OCI-LY7 (cell line): Measurements from ENCODE around the gene C3orf33. TPM values are rescaled to one million over a fixed set of nuclear protein-coding genes. Genes with fewer than 3 reads are reported as not detected.

Experiments used
- BruUV-seq: library from RNA; stranded (reverse); fragments of 400-500 nt; replicated peaks from 2 replicates; lab custom pipeline; 2021; lab: Mats Ljungman, UMichigan
- CTCF ChIA-PET: fragments of 300-600 bp; sonication (Branson Sonifier 250); formaldehyde crosslinking; loops from one replicate; lab custom pipeline; 2022; ENCODE audit warnings: antibody characterized with exemption; ENCODE audit not compliant: unreplicated experiment; lab: Charles Lee
- POLR2A ChIA-PET: fragments of 300-600 bp; sonication (Branson Sonifier 250); formaldehyde crosslinking; loops from one replicate; lab custom pipeline; 2022; ENCODE audit warnings: antibody characterized with exemption; lab: Charles Lee
- DNase-seq: peaks from one replicate; pipeline ENCODE4 v3.0.0-alpha.2; 2015; ENCODE audit warnings: low spot score
- H2AFZ ChIP-seq: fragments of 200-600 bp; sonication (generic), shearing (Covaris generic); 2 replicates; pipeline ENCODE4 v1.6.1; 2014; ENCODE audit warnings: mild to moderate bottlenecking, antibody characterized with exemption, low read length, moderate library complexity
- H3K27ac ChIP-seq: fragments of 200-600 bp; sonication (generic); 2 replicates; pipeline ENCODE4 v1.5.1; 2014; ENCODE audit warnings: mixed run types, low read depth, mild to moderate bottlenecking, moderate library complexity, low read length, inconsistent platforms; ENCODE audit not compliant: poor library complexity, severe bottlenecking
- H3K36me3 ChIP-seq: fragments of 200-600 bp; sonication (generic); 2 replicates; pipeline ENCODE4 v1.6.1; 2014; ENCODE audit warnings: mild to moderate bottlenecking, antibody characterized with exemption, low read length, moderate library complexity, mixed read lengths; ENCODE audit not compliant: insufficient read depth
- H3K4me1 ChIP-seq: fragments of 200-600 bp; sonication (generic); 2 replicates; pipeline ENCODE4 v1.5.1; 2014; ENCODE audit warnings: mild to moderate bottlenecking, low read length; ENCODE audit not compliant: insufficient read depth, poor library complexity, severe bottlenecking
- H3K4me2 ChIP-seq: fragments of 200-600 bp; sonication (generic); 2 replicates; pipeline ENCODE4 v1.6.1; 2014; ENCODE audit warnings: mild to moderate bottlenecking, low read length
- H3K4me3 ChIP-seq: fragments of 200-600 bp; sonication (generic); 2 replicates; pipeline ENCODE4 v1.5.1; 2014; ENCODE audit warnings: mild to moderate bottlenecking, low read depth, low read length; ENCODE audit not compliant: poor library complexity, severe bottlenecking
- H3K79me2 ChIP-seq: fragments of 200-600 bp; sonication (generic); 2 replicates; pipeline ENCODE4 v1.6.1; 2016; ENCODE audit warnings: low read depth, mild to moderate bottlenecking, low read length, moderate library complexity, mixed read lengths; ENCODE audit not compliant: insufficient read depth
- H3K9me2 ChIP-seq: fragments of 200-600 bp; sonication (generic); 2 replicates; pipeline ENCODE4 v1.6.1; 2016; ENCODE audit warnings: mild to moderate bottlenecking, low read length, mixed read lengths; ENCODE audit not compliant: insufficient read depth
- H3K9me3 ChIP-seq: fragments of 200-600 bp; sonication (generic); 2 replicates; pipeline ENCODE4 v1.6.1; 2014; ENCODE audit warnings: mild to moderate bottlenecking, mixed run types, low read length, mixed read lengths
- H4K20me1 ChIP-seq: fragments of 200-600 bp; sonication (generic); 2 replicates; pipeline ENCODE4 v1.6.1; 2014; ENCODE audit warnings: mild to moderate bottlenecking, antibody characterized with exemption, low read length, moderate library complexity, mixed read lengths; ENCODE audit not compliant: insufficient read depth
- CTCF ChIP-seq: fragments of 200-600 bp; sonication (generic); conservative IDR thresholded peaks from 2 replicates; pipeline ENCODE4 v1.5.1; 2014; ENCODE audit warnings: mild to moderate bottlenecking, antibody characterized with exemption, low read length, moderate library complexity, mixed read lengths
- EZH2phosphoT487 ChIP-seq: fragments of 200-600 bp; sonication (generic); IDR thresholded peaks from 2 replicates; pipeline ENCODE4 v1.6.1; 2018; ENCODE audit warnings: low read depth, borderline replicate concordance, mild to moderate bottlenecking, mixed run types, antibody characterized with exemption, low read length, moderate library complexity, mixed read lengths
- intact Hi-C: fragments of 100-400 bp; cut with micrococcal nuclease; formaldehyde crosslinking; loops from one replicate; pipeline ENCODE4 v1.10.0; 2022; ENCODE audit not compliant: unreplicated experiment
- total RNA-seq, 2 experiments: library from RNA; depleted of rRNA in 1 of 2; stranded (reverse); fragments of >200 nt in 1 of 2; shearing (Covaris generic) in 1 of 2; gene quantifications; 2 replicates each; pipeline ENCODE4 v1.2.3, GENCODE V29; 2014 to 2022

Gene C3orf33
- total RNA-seq, 2 experiments from 2014 or later: 0.38 to 0.40 TPM

GRCh38 chr3:155763870-155764463 lies 42.1 kb downstream of the C3orf33 start:
- H3K9me3 ChIP-seq: no peaks in the 10 kb centered on the region
- no peak overlapping the region for H3K27ac ChIP-seq
- CTCF ChIA-PET: no interaction called here
- no peak for TF ChIP-seq CTCF
- TF ChIP-seq EZH2phosphoT487: no peak
- BruUV-seq: no TSS peak
- POLR2A ChIA-PET: interaction anchor here (0.9 kb wide), 1 partner anchor 12 kb away, joined by 3 read pairs; no protein-coding TSS in a partner anchor
- H3K4me2 ChIP-seq: no peak overlapping the region
- intact Hi-C loops: no loop called here
- no peaks in the 10 kb centered on the region for H3K79me2 ChIP-seq
- no peaks in the 10 kb centered on the region for H3K36me3 ChIP-seq
- no peak overlapping the region for H3K4me3 ChIP-seq
- no peaks in the 10 kb centered on the region for H3K4me1 ChIP-seq
- DNase-seq: no peak
- no peak overlapping the region for H2AFZ ChIP-seq
- H4K20me1 ChIP-seq: no peaks in the 10 kb centered on the region
- no peaks in the 10 kb centered on the region for H3K9me2 ChIP-seq

GRCh38 chr3:155760653-155761052 lies 45.4 kb downstream of the C3orf33 start:
- CTCF ChIA-PET: no interaction called here
- TF ChIP-seq CTCF (no peak), EZH2phosphoT487 (no peak)
- no peaks in the 10 kb centered on the region for H3K36me3 ChIP-seq
- DNase-seq: no peak
- no peaks in the 10 kb centered on the region for H3K79me2 ChIP-seq
- intact Hi-C loops: no loop called here
- H3K4me1 ChIP-seq: no peaks in the 10 kb centered on the region
- no peak overlapping the region for H3K4me2 ChIP-seq
- H2AFZ ChIP-seq: no peak overlapping the region
- BruUV-seq: no TSS peak
- no peaks in the 10 kb centered on the region for H3K9me3 ChIP-seq
- H3K9me2 ChIP-seq: no peaks in the 10 kb centered on the region
- H3K4me3 ChIP-seq: no peak overlapping the region
- POLR2A ChIA-PET: no interaction called here
- no peaks in the 10 kb centered on the region for H4K20me1 ChIP-seq
- H3K27ac ChIP-seq: no peak overlapping the region

- TF ChIP-seq CTCF (no peak), EZH2phosphoT487 (no peak)
- no peak for DNase-seq
- H3K27ac ChIP-seq: no peak overlapping the region
- H3K79me2 ChIP-seq: no peaks in the 10 kb centered on the region
- no peaks in the 10 kb centered on the region for H3K9me2 ChIP-seq
- no peaks in the 10 kb centered on the region for H3K9me3 ChIP-seq
- H3K4me2 ChIP-seq: no peak overlapping the region
- BruUV-seq: no TSS peak
- no peaks in the 10 kb centered on the region for H4K20me1 ChIP-seq
- H3K36me3 ChIP-seq: no peaks in the 10 kb centered on the region
- no peak overlapping the region for H3K4me3 ChIP-seq
- CTCF ChIA-PET: no interaction called here
- POLR2A ChIA-PET: no interaction called here
- intact Hi-C loops: no loop called here
- no peaks in the 10 kb centered on the region for H3K4me1 ChIP-seq
- no peak overlapping the region for H2AFZ ChIP-seq
Observed at GRCh38 chr3:155757577-155757976, 48.5 kb downstream of the C3orf33 start.
